22Rv1 (cell line): ENCODE data around the gene PRRC2C.

Experiments
- CTCF ChIP-seq: fragments of 450-650 bp; IDR thresholded peaks from 2 replicates; pipeline ENCODE4 v1.5.1; 2017; ENCODE audit warnings: mild to moderate bottlenecking
- ZFX ChIP-seq: fragments of 450-650 bp; IDR thresholded peaks from 2 replicates; pipeline ENCODE4 v1.6.1; 2017; ENCODE audit warnings: antibody characterized with exemption, borderline replicate concordance

- TF ChIP-seq CTCF (no peak), ZFX (no peak)
Observed at GRCh38 chr1:171513743-171514142, 28.4 kb downstream of the PRRC2C start.
